Adipocyte (in vitro differentiated cells): Measurements from ENCODE around the gene FREM2.

ENCODE experiments used
- DNase-seq: peaks from one replicate; pipeline ENCODE4 v3.0.0-alpha.2; 2015; ENCODE audit warnings: low read depth
- H3K27me3 ChIP-seq: replicated peaks from 2 replicates; pipeline ENCODE4 v1.7.0; 2013; ENCODE audit warnings: mild to moderate bottlenecking, low read length, moderate library complexity; ENCODE audit not compliant: control insufficient read depth, insufficient read depth
- H3K36me3 ChIP-seq: 2 replicates; pipeline ENCODE4 v1.7.0; 2013; ENCODE audit warnings: low read length, mild to moderate bottlenecking, moderate library complexity; ENCODE audit not compliant: control insufficient read depth, insufficient read depth, severe bottlenecking
- H3K4me1 ChIP-seq: 2 replicates; pipeline ENCODE4 v1.7.0; 2013; ENCODE audit warnings: mild to moderate bottlenecking, low read length, moderate library complexity; ENCODE audit not compliant: control insufficient read depth, insufficient read depth
- H3K4me3 ChIP-seq: 2 replicates; pipeline ENCODE4 v1.7.0; 2013; ENCODE audit warnings: mild to moderate bottlenecking, low read length, moderate library complexity
- H3K9ac ChIP-seq: 2 replicates; pipeline ENCODE4 v1.7.0; 2013; ENCODE audit warnings: mild to moderate bottlenecking, low read length, moderate library complexity
- H3K9me3 ChIP-seq: 2 replicates; pipeline ENCODE4 v1.7.0; 2013; ENCODE audit warnings: mild to moderate bottlenecking, low read length, moderate library complexity; ENCODE audit not compliant: control insufficient read depth

The FREM2 gene

DNA sequence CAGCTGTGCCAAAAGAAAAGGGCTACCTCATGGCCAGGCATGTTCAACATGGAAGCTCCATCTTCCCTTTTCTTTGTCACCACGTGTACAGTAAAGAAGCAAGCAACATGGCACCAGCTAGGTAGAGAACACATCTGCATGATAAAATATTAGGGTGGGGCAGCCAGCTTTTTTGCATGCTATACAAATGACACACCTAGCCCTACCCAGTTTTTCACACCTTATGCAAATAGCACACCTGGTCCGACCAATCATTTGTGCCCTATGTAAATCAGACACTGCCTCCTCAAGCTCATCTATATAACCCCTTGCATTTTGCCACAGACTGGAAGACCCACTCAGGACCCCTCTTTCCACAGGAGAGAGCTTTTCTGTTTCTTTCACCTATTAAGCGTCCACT lies 218.2 kb downstream of the FREM2 start:
- Histone ChIP-seq H3K27me3 (no peaks in the 10 kb centered on the region), H3K36me3 (no peaks in the 10 kb centered on the region), H3K4me3 (no peak overlapping the region), H3K4me1 (no peaks in the 10 kb centered on the region), H3K9ac (no peak overlapping the region), H3K9me3 (no peaks in the 10 kb centered on the region)
- no peak for DNase-seq

DNA sequence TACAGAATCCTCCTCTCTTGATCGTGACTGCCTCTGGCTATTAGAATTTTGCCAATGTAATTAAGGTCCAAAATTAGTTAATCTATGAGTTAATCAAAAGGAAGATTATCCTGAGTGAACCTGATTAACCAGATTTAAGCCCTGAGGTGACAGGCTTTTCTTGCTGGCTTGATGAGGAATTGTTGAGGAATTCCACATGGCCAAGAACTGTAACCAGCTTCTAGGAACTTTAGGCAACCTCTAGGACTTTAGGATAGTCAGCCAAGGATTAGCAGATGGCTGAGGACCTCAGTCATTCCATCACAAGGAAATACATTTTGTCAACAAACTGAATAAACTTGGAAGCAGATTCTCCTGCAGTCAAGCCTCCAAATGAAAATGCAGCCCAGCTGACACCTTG lies 219.0 kb downstream of the FREM2 start:
- no peak overlapping the region for H3K9ac ChIP-seq
- no peaks in the 10 kb centered on the region for H3K27me3 ChIP-seq
- no peaks in the 10 kb centered on the region for H3K36me3 ChIP-seq
- H3K9me3 ChIP-seq = no peaks in the 10 kb centered on the region
- no peaks in the 10 kb centered on the region for H3K4me1 ChIP-seq
- DNase-seq = no peak
- H3K4me3 ChIP-seq = no peak overlapping the region

DNA sequence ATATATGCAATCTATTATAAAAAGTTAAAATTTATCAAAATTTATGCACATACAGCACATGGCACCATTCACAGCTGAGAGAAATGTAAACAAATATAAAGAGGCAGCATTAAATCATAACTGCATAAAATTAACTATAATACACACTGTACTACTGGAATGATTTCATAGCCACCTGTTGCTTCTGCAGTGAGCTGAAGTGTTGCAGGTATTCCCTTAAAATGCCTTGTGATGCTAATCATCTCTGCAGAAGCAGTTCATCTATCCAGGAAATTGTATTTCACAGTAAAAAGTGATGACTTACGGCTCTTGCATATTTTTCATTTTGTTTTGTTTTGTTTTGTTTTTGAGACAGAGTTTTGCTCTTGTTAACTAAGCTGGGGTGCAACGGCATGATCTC lies 221.7 kb downstream of the FREM2 start:
- DNase-seq = no peak
- Histone ChIP-seq H3K27me3 (no peaks in the 10 kb centered on the region), H3K4me3 (no peak overlapping the region), H3K36me3 (no peaks in the 10 kb centered on the region), H3K9ac (no peak overlapping the region), H3K4me1 (peaks cover 2% of the 10 kb centered on the region), H3K9me3 (no peaks in the 10 kb centered on the region)

DNA sequence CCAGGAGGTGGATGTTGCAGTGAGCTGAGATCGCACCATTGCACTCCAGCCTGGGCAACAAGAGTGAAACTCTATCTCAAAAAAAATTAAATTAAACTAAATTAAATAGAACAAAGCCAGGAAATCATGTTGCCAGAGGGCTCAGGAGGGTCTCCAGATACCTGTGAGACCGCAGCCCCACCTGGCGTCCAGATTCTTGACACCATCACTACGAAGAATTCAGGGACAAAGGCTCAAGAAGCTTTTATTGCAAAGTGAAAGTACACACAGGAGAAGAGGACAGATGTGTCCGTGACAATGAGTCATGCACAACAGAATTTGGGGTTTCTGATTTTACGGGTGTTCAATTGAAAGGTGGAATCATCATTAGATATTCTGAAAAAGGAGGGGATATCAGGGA lies 227.2 kb downstream of the FREM2 start:
- no peaks in the 10 kb centered on the region for H3K36me3 ChIP-seq
- H3K9me3 ChIP-seq = no peaks in the 10 kb centered on the region
- no peaks in the 10 kb centered on the region for H3K27me3 ChIP-seq
- H3K4me1 ChIP-seq = peaks cover 2% of the 10 kb centered on the region
- no peak for DNase-seq
- no peak overlapping the region for H3K4me3 ChIP-seq
- no peak overlapping the region for H3K9ac ChIP-seq

DNA sequence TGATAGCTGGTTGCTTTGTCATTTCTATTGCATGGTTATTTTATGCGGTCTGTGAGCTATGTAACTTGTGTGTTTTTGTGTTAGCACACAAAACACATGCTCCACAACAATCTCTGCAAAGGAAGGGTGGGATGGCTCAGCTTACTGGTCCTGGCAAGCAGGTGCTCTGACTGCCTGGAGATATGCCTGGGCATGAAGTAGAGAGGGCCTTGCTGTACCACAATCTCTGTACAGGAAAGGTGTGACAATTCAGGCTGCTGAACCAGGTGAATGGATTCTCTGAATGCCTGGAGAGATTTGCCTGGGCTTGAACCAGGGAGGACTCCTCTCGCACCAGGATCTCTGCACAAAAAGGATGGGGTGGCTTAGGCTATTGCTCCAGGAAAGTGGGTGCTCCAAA lies 234.2 kb downstream of the FREM2 start:
- Histone ChIP-seq H3K9me3 (no peaks in the 10 kb centered on the region), H3K36me3 (no peaks in the 10 kb centered on the region), H3K27me3 (no peaks in the 10 kb centered on the region), H3K9ac (no peak overlapping the region), H3K4me1 (no peaks in the 10 kb centered on the region), H3K4me3 (no peak overlapping the region)
- no peak for DNase-seq

DNA sequence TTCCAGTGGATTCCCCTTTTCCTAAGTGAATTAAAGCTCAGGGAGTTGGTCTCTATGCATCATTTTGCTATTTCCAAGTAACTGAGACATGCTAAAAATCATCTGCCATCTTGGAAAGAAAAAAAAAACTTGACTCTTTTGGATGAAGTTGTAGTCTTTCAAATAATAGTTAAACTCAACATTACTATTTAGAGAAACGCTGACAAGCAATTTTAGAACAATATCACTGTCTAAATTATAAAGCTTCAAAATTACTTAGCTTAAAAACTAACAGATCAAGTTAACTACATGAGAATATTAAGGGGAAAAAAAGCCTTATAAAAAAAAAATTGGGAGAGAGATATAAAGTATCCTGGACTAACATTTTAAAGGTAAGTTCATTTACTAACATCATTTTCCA lies 235.3 kb downstream of the FREM2 start:
- Histone ChIP-seq H3K36me3 (no peaks in the 10 kb centered on the region), H3K4me3 (no peak overlapping the region), H3K27me3 (no peaks in the 10 kb centered on the region), H3K4me1 (no peaks in the 10 kb centered on the region), H3K9ac (no peak overlapping the region), H3K9me3 (no peaks in the 10 kb centered on the region)
- no peak for DNase-seq

DNA sequence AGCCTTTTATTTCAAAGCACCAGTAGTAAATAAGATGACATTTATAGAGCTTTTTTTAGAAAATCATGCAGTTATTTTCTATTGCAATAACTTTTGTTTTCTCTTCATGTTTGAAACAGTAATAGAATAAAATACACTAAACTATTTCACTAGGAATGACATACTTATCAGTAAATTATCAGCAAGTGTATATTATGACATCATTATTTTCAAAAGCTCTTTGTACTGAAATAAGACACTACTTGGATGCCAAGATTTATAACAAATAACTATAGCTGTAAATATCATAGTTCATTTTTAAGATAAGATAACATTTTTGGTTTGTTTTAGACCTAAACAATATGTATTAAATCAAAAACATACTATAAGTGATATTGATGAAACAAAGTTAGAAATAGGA lies 246.9 kb downstream of the FREM2 start:
- Histone ChIP-seq H3K9ac (no peak overlapping the region), H3K4me1 (no peaks in the 10 kb centered on the region), H3K27me3 (peaks cover 12% of the 10 kb centered on the region), H3K36me3 (no peaks in the 10 kb centered on the region), H3K4me3 (no peak overlapping the region), H3K9me3 (no peaks in the 10 kb centered on the region)
- DNase-seq = no peak
